Stimulated activated CD4-positive, alpha-beta T cell treated with anti-CD3 and anti-CD28 coated beads, Interleukin-2, amount 100 ng/mL, for 48 hours (primary cell): ENCODE results near the gene WDR75.
"Not testable (repeated sequence)": the region's sequence is repeated elsewhere in the genome, so short reads cannot be mapped to it uniquely, and the experiment has no call there.

Source experiments
- DNase-seq, 2 donors: peaks; one replicate each; pipeline ENCODE4 v3.0.0-alpha.2; 2020

WDR75 gene

DNA sequence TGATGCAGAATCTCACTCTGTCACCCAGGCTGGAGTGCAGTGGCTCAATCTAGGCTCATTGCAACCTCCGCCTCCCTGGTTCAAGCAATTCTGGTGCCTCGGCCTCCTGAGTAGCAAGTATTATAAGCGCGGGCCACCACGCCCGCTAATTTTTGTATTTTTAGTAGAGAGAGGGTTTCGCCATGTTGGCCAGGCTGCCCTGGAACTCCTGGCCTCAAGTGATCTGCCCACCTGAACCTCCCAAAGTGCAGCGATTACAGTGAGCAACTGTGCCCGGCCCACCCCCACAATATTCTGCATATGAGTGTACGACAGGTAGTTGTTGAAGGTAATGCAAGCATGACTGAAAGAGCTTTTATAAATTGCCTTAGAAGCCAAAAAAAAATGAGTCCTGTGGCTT, 1.2 kb downstream of the WDR75 start:
- no peak for DNase-seq

- peak in 1 of 2 donors; percentile 9 for DNase-seq
These were observed 3.0 kb downstream of the WDR75 start for GRCh38 chr2:189444322-189444721.

DNA sequence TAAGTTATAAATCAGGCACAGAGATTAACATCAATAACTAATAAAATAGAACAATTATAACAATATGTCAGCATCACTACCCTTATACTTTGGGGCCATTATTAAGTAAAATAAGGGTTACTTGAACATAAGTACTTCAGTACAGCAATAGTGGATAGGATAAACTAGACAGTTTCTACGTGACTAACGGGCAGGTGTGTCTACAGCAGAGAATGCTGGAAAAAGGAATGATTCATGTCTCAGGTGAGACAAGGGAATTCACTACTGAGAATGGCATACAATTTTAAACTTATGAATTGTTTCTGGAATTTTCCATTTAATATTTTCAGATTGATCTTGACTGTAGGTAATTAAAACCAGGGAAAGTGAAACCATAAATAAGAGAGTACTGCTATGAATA, 5.5 kb downstream of the WDR75 start:
- DNase-seq, result no peak

- DNase-seq, result no peak
These were observed 12.7 kb downstream of the WDR75 start for GRCh38 chr2:189454009-189454408.

DNA sequence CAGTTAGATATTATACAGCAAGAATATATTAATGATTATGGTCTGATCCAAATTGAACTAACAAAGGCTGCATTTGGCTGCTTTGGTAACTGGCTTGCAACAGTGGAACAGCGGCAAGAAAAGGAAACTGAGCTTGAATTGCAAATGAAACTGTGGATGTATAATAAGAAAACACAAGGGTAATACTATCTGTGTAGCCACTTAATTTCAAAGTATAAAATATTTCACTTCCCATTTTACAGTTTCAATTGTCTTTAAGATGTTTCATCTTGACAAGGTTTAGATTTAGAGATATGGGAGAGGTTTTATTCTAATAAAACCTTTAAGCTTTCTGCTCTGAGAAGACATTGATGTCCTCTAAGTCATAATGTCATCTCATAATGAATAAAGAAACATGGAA, 23.8 kb downstream of the WDR75 start:
- no peak for DNase-seq

GRCh38 chr2:189465478-189465877, 24.2 kb downstream of the WDR75 start:
- DNase-seq, result no peak

DNA sequence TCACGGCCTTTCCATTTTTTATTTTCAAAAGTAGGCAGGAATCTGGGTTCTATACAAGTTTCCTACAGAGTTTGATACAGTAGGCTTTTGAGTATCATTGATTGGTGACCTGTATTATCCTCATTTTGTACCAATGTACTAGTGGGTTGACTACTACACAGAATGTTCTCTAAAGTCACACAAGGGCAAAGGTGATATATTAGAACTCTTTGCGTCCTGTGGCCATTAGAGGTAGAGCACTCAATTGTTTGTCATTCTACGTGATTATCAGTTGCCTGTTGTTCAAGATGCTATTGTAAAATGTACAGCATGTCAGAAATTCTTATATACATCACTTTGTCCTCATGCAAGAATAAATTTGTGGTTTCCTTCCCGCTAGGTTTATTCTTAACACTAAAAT, 24.8 kb downstream of the WDR75 start:
- DNase-seq, result no peak

DNA sequence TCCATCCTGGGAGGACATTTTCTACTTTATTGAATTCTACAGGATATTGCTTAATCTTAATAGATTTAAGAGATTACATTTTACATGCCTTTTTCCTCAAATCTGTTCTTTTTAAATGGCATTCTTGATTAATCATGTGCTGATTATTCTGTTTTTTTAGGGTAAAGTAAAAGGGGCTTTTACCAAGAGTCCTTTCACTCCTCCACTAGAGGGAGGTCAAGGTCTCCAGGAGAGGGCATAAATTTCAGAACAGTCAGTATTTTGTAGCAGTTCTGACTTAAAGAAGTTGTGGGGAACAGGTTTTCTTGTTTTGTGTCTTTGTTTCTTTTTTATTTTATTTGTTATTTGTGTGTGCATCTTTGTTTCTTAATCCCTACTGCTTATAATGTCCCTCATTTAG, 25.4 kb downstream of the WDR75 start:
- no peak for DNase-seq

DNA sequence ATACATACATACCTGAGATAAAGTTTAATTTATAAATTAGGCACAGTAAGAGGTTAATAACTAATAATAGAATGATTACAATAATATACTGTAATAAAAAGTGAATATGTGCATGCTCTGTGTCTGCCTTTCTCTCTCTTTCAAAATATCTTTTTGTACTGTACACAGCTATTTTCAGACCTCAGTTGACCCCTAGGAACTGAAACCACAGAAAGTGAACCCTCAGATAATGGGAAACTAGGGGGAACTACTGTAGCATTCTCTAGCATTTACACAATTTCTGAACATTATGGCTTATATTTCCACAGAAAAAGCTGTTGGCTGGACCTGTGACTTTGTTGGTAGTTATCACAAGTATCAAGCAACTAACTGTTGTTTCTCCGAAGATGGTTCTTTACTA, 25.9 kb downstream of the WDR75 start:
- DNase-seq, result no peak

DNA sequence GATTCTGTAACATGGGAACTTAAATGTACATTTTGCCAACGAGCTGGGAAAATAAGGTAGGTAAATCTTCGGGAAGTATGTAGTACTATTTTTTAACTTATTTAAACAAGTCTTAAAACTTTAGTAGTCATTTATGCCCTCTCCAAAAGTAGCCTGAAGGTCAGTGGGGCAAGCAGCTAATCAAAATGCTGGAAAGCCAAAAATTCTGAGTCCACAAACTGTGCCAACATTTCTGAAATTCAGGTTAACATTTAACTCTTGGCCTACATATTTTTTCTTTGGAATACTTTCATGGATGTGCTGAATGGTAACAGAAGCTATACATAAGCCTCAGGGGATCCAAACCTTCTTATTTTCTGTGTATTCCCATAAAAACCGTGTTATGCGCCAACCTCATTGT, 26.3 kb downstream of the WDR75 start:
- no peak for DNase-seq

DNA sequence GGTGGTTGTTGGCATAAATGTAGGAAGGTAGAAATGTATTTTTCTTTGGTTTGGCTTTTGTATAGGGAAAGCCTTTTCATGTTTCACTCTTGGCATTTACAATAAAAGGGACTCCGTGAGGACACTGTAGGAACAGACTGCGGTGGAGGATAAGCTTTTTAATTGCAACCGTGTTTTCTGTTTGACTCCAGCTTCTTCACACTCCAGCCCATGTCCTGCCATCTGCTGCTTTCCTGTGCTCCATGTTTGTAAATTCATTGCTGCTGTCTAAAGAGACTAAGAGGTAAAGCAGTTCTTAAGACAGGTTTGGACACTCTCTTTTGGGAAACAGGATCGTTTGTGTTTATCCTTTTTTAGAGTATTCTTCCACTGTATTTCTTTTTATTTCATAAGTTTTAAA, 33.3 kb downstream of the WDR75 start:
- no peak for DNase-seq

DNA sequence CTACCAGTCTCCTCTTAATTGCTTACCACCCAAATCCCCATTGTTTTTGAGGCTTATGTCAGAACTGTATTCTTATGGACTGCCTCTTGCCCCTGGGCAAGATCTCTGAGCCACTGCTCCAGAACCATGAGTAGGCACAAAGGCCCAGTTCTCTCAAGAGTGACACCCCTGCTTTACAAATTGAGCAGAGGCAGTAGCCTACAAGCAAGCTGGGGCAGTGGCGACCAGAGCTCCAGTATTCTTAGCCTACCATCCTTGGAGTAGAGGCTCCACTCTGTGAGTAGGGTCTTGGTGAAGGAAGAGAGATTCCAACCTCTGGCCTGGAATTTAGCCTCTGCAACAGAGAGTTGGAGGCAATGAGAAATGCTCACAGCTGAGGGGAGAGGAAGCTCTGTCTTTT, 36.5 kb downstream of the WDR75 start:
- no peak for DNase-seq

- DNase-seq, result not testable (repeated sequence)
These were observed 37.0 kb downstream of the WDR75 start for GRCh38 chr2:189478289-189478688.

GRCh38 chr2:189481071-189481470, 39.8 kb downstream of the WDR75 start:
- no peak for DNase-seq

GRCh38 chr2:189483571-189483970, 42.3 kb downstream of the WDR75 start:
- no peak for DNase-seq

DNA sequence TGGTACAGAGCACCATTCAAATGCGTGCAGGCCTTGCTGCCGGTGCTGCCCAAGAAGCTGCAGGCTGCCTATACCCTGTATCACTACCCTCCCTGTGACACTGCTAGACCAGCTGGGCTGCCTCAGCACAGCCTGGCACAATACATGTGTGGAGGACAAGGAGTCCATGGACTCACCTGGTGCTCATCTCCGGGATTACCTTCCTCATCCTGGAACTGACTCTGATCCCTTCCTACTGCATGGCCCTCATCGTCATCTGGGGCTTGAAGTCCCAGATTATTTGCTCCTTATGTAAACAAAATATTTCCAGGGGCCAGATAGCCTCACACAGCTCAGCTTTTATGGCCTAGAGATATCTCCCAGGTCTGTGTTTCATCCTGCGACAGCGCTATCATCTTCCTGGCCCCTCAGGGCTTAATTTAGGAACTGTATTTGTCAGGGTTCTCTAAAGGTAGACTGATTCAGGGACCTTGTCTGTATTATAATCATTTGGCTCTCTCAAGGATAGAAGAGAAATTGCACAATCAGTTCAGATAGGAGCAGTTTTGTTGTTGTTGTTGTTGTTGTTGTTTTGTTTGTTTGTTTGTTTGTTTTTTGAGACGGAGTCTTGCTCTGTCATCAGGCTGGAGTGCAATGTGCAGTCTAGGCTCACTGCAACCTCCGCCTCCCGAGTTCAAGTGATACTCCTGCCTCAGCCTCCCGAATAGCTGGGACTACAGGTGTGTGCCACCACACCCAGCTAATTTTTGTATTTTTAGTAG, 42.9 kb downstream of the WDR75 start:
- DNase-seq, result no peak

DNA sequence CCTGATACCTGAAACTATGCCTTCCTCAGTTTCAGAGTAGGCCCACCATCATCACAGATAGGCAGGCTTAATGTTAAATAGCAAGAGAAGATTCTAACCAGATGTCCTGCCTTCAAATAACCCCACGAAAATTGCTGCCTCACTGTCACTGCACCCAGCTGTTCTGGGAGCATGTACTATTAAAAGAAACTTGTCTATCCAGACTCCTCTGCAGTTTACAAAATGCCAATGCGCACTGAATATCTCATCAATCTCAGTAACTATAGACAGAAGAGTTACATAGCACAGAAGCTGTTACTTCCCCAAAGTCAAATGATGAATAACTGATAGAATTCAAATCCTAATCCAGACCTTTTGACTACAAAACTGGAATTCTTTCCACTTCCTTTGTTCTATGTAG, 43.9 kb downstream of the WDR75 start:
- no peak for DNase-seq

DNA sequence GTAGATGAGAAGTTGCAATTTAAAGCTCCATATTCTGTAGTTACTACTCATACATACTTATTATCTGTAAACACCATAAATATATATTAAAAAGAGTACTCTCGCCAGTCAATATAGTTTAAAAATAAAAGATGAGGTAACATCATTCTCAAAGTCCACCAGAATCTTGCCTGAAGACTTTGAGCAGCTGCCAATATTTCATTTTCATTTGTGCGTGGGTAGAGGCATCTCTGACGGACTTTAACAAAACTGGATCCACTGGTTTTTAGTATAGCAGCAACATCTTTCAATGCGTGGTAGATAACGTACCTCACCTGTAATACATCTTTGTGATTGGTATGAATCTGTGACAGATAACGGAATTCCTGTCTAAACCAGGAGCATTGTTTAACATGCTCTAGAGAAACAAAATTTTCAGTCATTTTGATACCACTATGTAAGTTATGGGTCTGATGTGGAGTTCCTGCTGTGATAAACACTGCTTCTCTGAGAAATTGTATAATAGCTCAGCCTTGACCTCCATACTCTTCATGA, 45.0 kb downstream of the WDR75 start:
- DNase-seq, result no peak

DNA sequence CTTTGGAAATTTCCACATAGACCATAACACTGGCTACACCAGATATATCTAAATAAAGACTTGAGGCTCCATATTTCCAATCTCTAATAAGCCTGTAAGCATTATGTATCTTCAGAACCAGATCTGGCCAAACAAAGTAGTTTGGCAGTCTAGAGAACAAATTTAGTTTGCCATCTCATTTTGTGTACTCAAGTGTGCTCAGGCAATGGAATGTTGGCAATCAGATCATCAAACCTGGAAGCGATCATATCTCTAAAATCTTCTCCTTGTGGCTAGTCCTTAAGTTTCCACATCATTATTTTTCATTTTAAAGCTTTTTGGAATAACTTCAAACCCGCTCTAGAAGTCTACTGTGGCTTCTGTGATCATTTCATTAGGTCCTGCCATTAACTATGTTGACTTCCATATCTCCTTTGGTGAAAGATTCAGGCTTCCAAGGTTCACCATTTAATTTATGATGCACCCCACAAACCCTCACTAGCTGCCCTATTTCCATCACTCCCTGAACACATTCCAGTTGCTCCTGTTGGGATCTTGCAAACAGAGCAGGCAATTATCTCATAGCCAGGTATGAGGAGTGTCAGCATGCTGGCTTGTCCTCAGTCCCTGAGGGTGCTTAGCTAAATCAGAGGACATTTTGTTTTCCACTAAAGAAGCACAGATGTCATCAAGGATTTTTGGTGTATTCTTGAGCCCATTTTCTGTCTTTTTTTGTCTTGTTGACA, 46.2 kb downstream of the WDR75 start:
- DNase-seq, result no peak

DNA sequence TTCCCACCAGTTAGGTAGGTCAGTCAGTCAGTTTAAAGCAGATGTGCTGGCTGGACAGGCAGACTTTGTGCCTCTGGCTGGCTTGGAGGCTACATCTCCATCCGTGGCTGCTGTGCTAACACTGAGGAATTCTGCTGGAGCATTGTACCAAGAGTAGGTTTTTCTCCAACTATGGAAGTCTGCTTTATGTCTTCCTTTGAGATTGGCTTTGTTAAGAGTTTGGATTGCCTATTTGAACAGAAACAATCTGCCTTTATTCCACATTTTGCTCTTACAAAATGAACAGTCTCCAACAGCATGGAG, 46.7 kb downstream of the WDR75 start:
- DNase-seq, result no peak

- no peak for DNase-seq
These were observed 51.2 kb downstream of the WDR75 start for GRCh38 chr2:189492451-189492850.

- no peak for DNase-seq
These were observed 56.9 kb downstream of the WDR75 start for GRCh38 chr2:189498205-189498604.

DNA sequence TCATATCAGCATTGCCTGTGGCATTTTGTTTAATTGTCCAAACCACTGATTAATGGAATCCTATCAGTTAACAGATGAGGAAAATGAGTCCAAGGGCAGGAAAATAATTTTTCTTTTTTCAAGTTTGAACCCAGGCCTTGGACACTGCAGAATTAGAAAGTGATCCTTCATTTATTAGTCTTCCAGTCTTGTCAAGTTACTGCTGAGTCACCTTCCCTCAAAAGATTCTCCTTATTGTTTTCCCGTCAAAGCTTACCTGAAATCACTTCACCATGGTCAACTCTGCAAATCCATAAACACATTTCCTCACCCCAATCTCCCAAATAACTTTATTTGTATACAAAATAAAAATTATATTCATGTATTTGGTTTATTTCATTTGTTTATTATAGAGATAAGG, 57.9 kb downstream of the WDR75 start:
- no peak for DNase-seq

DNA sequence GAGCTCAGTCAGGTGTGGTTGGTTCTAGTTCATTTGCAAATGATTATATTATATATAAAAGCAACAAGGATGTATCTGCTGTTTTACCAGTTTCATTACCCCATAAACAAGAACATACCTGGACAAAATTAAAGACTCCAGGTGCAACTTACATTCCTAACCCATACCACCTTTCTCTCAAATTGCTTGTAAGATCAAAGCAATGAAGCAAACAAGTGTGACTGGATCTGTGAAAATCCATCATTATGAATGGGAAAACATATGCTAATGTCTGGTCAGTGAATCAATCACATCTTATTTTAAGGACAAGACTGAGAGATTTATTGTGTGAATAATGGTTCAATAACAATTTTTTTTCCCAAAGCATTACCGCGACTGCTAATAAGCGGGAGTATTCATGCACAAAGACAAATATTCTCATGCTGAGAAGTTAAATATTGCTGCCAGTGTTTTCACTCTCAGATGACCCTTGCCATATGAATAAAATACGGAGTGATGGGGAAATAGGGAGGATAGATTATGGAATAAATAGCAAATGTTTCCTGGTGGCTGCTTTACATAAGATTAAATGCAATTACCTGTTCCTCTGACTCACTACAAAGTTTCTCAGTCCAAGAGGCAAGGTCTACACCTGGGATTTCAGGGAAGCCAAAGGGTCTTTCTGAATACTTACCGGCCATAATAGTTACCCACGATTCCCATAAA, 59.3 kb downstream of the WDR75 start:
- DNase-seq, result no peak
